Ishikawa (cell line): Measurements from ENCODE around the gene RABL6.

ENCODE experiments used
- CEBPB ChIP-seq: IDR thresholded peaks from 2 replicates; pipeline ENCODE4 v1.6.1; 2012
- CREB1 ChIP-seq: IDR thresholded peaks from 2 replicates; pipeline ENCODE4 v1.6.1; 2012; ENCODE audit warnings: low read depth
- EGR1 ChIP-seq: IDR thresholded peaks from 2 replicates; pipeline ENCODE4 v1.6.1; 2012
- EP300 ChIP-seq: IDR thresholded peaks from 2 replicates; pipeline ENCODE4 v1.6.1; 2012; ENCODE audit warnings: borderline replicate concordance
- FOXM1 ChIP-seq: IDR thresholded peaks from 2 replicates; pipeline ENCODE4 v1.6.1; 2012; ENCODE audit warnings: low read depth, borderline replicate concordance
- MAX ChIP-seq: IDR thresholded peaks from 2 replicates; pipeline ENCODE4 v1.6.1; 2012
- NFIC ChIP-seq: IDR thresholded peaks from 2 replicates; pipeline ENCODE4 v1.6.1; 2012
- RAD21 ChIP-seq: IDR thresholded peaks from 2 replicates; pipeline ENCODE4 v1.6.1; 2012; ENCODE audit warnings: low read depth
- REST ChIP-seq: IDR thresholded peaks from 2 replicates; pipeline ENCODE4 v1.6.1; 2012; ENCODE audit warnings: low read depth, mild to moderate bottlenecking
- TAF1 ChIP-seq: IDR thresholded peaks from 2 replicates; pipeline ENCODE4 v1.6.1; 2012; ENCODE audit warnings: low read depth, mild to moderate bottlenecking
- TCF12 ChIP-seq: IDR thresholded peaks from 2 replicates; pipeline ENCODE4 v1.6.1; 2012; ENCODE audit warnings: low read depth
- TEAD4 ChIP-seq: IDR thresholded peaks from 2 replicates; pipeline ENCODE4 v1.6.1; 2012
- USF1 ChIP-seq: IDR thresholded peaks from 2 replicates; pipeline ENCODE4 v1.6.1; 2012
- YY1 ChIP-seq: IDR thresholded peaks from 2 replicates; pipeline ENCODE4 v1.6.1; 2012; ENCODE audit warnings: low read depth
- ZBTB7A ChIP-seq: IDR thresholded peaks from 2 replicates; pipeline ENCODE4 v1.6.1; 2012; ENCODE audit warnings: low read depth

The RABL6 gene

GRCh38 chr9:136889858-136890257 is 82.1 kb downstream of the RABL6 start:
- TF ChIP-seq EGR1 (no peak), ZBTB7A (no peak), TCF12 (no peak), CEBPB (no peak), RAD21 (no peak), EP300 (no peak), CREB1 (no peak), FOXM1 (no peak), TAF1 (no peak), TEAD4 (no peak), YY1 (no peak), USF1 (no peak), REST (no peak), NFIC (no peak), MAX (no peak)

GRCh38 chr9:136890661-136891060 is 82.9 kb downstream of the RABL6 start:
- TF ChIP-seq CEBPB, result no peak
- TF ChIP-seq EGR1, result no peak
- no peak for TF ChIP-seq TAF1
- no peak for TF ChIP-seq YY1
- no peak for TF ChIP-seq FOXM1
- TF ChIP-seq NFIC, result no peak
- TF ChIP-seq EP300, result no peak
- TF ChIP-seq TEAD4, result no peak
- no peak for TF ChIP-seq MAX
- no peak for TF ChIP-seq CREB1
- no peak for TF ChIP-seq RAD21
- no peak for TF ChIP-seq ZBTB7A
- no peak for TF ChIP-seq REST
- no peak for TF ChIP-seq TCF12
- TF ChIP-seq USF1, result no peak
